Measurements from ENCODE around the gene NUF2. TPM values are rescaled to one million over a fixed set of nuclear protein-coding genes. Genes with fewer than 3 reads are reported as not detected.

Gene NUF2
- total RNA-seq, 1 experiment from 2014 or later, result 30.7 TPM

DNA sequence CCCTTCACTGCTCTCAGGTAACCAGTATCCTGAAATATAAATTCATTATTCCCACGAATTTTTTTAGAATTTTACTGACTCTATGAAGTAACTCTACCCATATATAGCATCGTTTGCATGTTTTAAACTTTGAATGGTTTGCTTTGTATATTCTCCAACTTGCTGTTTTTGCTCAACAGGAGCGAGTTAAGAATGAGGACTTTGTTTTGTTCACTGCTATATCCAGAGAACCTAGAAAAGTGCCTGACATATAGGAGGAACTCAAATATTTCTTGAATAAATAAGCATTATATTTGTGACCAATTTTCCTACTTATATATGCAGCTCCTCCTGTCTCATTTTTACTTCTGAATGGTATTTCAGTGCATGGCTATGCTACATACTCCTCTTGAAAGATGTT, 43.4 kb downstream of the NUF2 start:
- Histone ChIP-seq H2BK120ac (ENCODE audit: low read depth, low read length, poor library complexity, severe bottlenecking) (no peak overlapping the region), H3K56ac (ENCODE audit: insufficient read length, low read depth, low read length) (no peak overlapping the region), H3K4ac (ENCODE audit: low read depth, low read length) (no peak overlapping the region), H2BK15ac (ENCODE audit: low read depth, low read length) (no peak overlapping the region), H3K23me2 (ENCODE audit: insufficient read length, low read depth, low read length, poor library complexity, severe bottlenecking) (no peaks in the 10 kb centered on the region), H3K9ac (ENCODE audit: extremely low read depth, insufficient read length, low read length) (no peak overlapping the region), H3K9me3 (ENCODE audit: control insufficient read depth, low read depth, low read length) (no peaks in the 10 kb centered on the region), H3K14ac (ENCODE audit: insufficient read depth, low read length) (no peak overlapping the region), H2BK5ac (ENCODE audit: insufficient read length, low read length) (no peak overlapping the region), H3T11ph (ENCODE audit: low read length) (no peak overlapping the region), H3K4me2 (ENCODE audit: insufficient read depth, insufficient read length, low read length) (no peak overlapping the region), H3K4me1 (ENCODE audit: insufficient read depth, low read length) (no peaks in the 10 kb centered on the region), H3K18ac (ENCODE audit: insufficient read length, low read depth, low read length) (no peak overlapping the region), H3K27ac (ENCODE audit: insufficient read length, low read depth, low read length) (no peak overlapping the region), H2AFZ (ENCODE audit: low read length) (no peak overlapping the region), H3K79me1 (ENCODE audit: insufficient read depth, low read depth, low read length, poor library complexity, severe bottlenecking) (no peaks in the 10 kb centered on the region), H2BK20ac (ENCODE audit: low read depth, low read length, poor library complexity, severe bottlenecking) (no peak overlapping the region), H2BK12ac (ENCODE audit: insufficient read length, low read depth, low read length) (no peak overlapping the region), H4K8ac (replicated peaks; ENCODE audit: insufficient read length, low read depth, low read length) (no peak overlapping the region), H2AK5ac (ENCODE audit: insufficient read length, low read length) (no peak overlapping the region), H4K20me1 (ENCODE audit: control insufficient read depth, insufficient read depth, insufficient read length) (no peaks in the 10 kb centered on the region), H3K27me3 (ENCODE audit: insufficient read depth, low read length) (no peaks in the 10 kb centered on the region), H3K23ac (ENCODE audit: insufficient read length, low read depth, low read length) (no peak overlapping the region), H4K5ac (ENCODE audit: insufficient read length, low read depth, low read length) (no peak overlapping the region), H4K91ac (ENCODE audit: insufficient read length, low read depth, low read length) (no peak overlapping the region), H3K79me2 (ENCODE audit: insufficient read depth, low read length) (no peaks in the 10 kb centered on the region)
- Mint-ChIP-seq H3K36me3 (ENCODE audit: insufficient read depth in 1 of 3, low read depth in 3 of 3) (peaks cover 0 to 1% (median 0%) of the 10 kb centered on the region in 3 experiments; a peak in 1 of 7 replicates), H3K4me3 (no peak overlapping the region), H3K4me1 (peaks cover 10 to 15% of the 10 kb centered on the region in 2 experiments), H3K9me3 (no peaks in the 10 kb centered on the region), H3K27me3 (ENCODE audit: low read depth) (no peaks in the 10 kb centered on the region), H3K27ac (no peak overlapping the region)
- TF ChIP-seq CTCF (conservative IDR thresholded peaks at IDR 0.05), result no peak
- no peak for DNase-seq
- no CpG with 5 or more reads among the region's 3 CpGs for WGBS (ENCODE audit: extremely low coverage, insufficient read length, low lambda C conversion rate)

Measured in H9 (cell line).